Neutrophil (primary cell): Measurements from ENCODE around the gene ATG4C.
"Not testable (repeated sequence)": the region's sequence is repeated elsewhere in the genome, so short reads cannot be mapped to it uniquely, and the experiment has no call there.

ENCODE experiments used
- H3K27ac ChIP-seq: fragments of 200-600 bp; sonication (generic); 2 replicates; pipeline ENCODE4 v1.5.1; 2016; ENCODE audit warnings: mild to moderate bottlenecking, moderate library complexity
- H3K27me3 ChIP-seq: fragments of 200-600 bp; sonication (generic); 2 replicates; pipeline ENCODE4 v1.6.0; 2016; ENCODE audit warnings: mild to moderate bottlenecking
- H3K36me3 ChIP-seq: fragments of 200-600 bp; sonication (generic); 2 replicates; pipeline ENCODE4 v1.5.1; 2017
- H3K4me1 ChIP-seq, 2 experiments: fragments of 200-600 bp in 1 of 2; sonication (generic) in 1 of 2; 1 replicate in 1 of 2; 2 replicates in 1 of 2; pipeline versions ENCODE4 v1.5.1 to v1.6.1; 2013 to 2016; ENCODE audit warnings: low read depth in 1 of 2, low read length in 1 of 2, mild to moderate bottlenecking in 1 of 2, moderate library complexity in 1 of 2; ENCODE audit not compliant: control insufficient read depth in 1 of 2, insufficient read depth in 1 of 2
- H3K4me3 ChIP-seq, 2 experiments: fragments of 200-600 bp in 1 of 2; sonication (generic) in 1 of 2; 1 replicate in 1 of 2; 2 replicates in 1 of 2; pipeline ENCODE4 v1.5.1; 2013 to 2016; ENCODE audit warnings: low read depth in 1 of 2, low read length in 1 of 2, mild to moderate bottlenecking in 1 of 2, moderate library complexity in 1 of 2
- H3K9me3 ChIP-seq: fragments of 200-600 bp; sonication (generic); 2 replicates; pipeline ENCODE4 v1.5.1; 2016
- TF ChIP-seq, protein P1 (sequence below): fragments of 200-600 bp; sonication (generic); IDR thresholded peaks from 2 replicates; pipeline ENCODE4 v1.5.1; 2016; ENCODE audit warnings: antibody characterized with exemption

Gene ATG4C

DNA sequence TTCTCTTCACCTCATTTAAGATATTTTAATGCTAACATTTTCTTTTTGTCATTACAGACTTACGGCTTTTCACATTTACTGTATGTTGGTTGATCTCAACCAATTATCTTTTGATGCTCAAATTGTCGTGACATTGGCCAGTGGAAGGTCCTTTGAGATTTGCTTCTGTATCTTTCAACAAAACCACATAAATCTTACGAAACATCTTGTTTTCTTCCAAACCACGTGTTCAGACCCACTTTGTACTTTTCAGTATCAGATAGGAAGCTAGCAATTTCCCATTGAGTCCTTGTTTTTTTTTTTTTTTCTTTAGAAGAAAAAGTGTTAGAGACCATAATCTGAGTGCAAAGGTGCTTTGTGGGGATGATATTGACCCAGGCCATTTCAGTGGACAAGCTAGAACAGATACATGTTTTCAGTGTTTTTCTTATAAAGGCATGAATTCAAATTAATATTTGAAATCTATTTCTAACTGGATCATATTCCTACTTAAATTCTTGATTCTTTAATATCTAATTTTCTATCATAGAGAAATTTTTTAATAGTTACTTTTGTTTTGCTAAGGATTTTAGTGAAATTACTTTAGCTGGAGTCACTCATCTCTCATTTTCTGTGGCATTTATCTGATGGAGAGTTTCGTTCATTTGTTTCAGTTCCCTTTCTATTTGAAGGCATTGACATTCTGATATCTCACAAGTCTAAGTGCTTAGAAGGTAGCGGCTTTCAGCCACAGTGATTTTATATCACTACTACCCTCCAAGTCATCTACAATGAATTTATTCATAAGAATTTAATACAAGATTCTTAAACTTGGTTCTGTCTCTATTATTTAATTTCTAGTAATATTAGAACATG is 26.7 kb downstream of the ATG4C start:
- TF ChIP-seq, protein P1, sequence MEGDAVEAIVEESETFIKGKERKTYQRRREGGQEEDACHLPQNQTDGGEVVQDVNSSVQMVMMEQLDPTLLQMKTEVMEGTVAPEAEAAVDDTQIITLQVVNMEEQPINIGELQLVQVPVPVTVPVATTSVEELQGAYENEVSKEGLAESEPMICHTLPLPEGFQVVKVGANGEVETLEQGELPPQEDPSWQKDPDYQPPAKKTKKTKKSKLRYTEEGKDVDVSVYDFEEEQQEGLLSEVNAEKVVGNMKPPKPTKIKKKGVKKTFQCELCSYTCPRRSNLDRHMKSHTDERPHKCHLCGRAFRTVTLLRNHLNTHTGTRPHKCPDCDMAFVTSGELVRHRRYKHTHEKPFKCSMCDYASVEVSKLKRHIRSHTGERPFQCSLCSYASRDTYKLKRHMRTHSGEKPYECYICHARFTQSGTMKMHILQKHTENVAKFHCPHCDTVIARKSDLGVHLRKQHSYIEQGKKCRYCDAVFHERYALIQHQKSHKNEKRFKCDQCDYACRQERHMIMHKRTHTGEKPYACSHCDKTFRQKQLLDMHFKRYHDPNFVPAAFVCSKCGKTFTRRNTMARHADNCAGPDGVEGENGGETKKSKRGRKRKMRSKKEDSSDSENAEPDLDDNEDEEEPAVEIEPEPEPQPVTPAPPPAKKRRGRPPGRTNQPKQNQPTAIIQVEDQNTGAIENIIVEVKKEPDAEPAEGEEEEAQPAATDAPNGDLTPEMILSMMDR: no peak
- Histone ChIP-seq H3K27me3 (no peaks in the 10 kb centered on the region), H3K9me3 (no peaks in the 10 kb centered on the region), H3K27ac (no peak overlapping the region), H3K4me1 (no peaks in the 10 kb centered on the region), H3K36me3 (no peaks in the 10 kb centered on the region), H3K4me3 (no peak overlapping the region)

DNA sequence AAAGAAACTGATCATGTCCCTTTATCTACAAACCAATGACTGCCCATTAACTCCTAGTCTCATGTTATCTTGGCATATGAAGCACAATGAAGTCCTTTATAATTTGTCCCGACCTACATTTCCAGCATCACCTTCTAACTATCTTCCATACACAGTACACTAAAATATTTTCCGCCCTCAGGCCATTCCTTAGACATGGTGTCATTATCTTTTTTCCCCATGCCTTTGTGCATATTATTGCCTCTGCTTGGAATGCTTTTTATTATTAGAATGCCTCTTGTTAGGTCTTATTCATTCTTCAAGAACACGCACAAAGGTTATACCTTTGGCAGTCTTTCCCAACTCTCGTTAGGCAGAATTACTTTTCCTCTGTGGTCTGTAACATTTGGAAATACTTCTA is 39.6 kb downstream of the ATG4C start:
- H3K4me3 ChIP-seq: no peak overlapping the region
- no peaks in the 10 kb centered on the region for H3K9me3 ChIP-seq
- H3K4me1 ChIP-seq: no peaks in the 10 kb centered on the region
- TF ChIP-seq, protein P1: no peak
- no peaks in the 10 kb centered on the region for H3K27me3 ChIP-seq
- no peak overlapping the region for H3K27ac ChIP-seq
- H3K36me3 ChIP-seq: no peaks in the 10 kb centered on the region

DNA sequence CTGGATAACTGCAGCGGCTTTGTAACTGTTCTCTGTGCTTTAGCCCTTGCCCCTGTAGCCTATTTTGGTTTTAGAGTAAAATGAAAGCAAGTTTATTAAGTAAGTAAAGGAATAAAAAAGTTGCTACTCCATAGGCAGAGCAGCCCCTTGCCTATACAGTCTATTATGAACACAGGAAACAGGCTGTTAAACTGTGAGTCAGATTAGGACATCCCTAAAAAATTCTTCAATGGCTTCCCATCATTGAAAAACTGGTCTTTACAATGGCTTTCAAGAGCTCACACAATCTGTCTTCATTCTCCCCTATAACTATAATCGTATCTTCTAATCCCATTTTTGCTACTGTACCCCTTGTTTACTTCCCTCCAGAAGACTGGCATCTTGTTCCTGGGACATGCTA is 43.0 kb downstream of the ATG4C start:
- TF ChIP-seq, protein P1: no peak
- Histone ChIP-seq H3K4me1 (no peaks in the 10 kb centered on the region), H3K36me3 (no peaks in the 10 kb centered on the region), H3K4me3 (no peak overlapping the region), H3K27me3 (no peaks in the 10 kb centered on the region), H3K9me3 (no peaks in the 10 kb centered on the region), H3K27ac (no peak overlapping the region)

DNA sequence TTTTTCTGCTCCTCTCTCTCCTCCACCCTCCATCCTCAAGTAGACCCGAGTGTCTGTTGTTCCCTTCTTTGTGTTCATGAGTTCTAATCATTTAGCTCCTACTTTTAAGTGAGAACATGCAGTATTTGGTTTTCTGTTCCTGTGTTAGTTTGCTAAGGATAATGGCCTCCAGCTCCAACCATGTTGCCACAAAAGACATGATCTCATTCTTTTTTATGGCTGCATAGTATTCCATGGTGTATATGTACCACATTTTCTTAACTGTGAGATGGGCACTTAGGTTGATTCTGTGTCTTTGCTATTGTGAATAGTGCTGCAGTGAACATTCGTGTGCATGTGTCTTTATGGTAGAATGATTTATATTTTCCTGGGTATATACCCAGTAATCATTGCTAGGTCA is 43.9 kb downstream of the ATG4C start:
- not testable (repeated sequence) for H3K36me3 ChIP-seq, H3K27ac ChIP-seq, H3K4me1 ChIP-seq, H3K4me3 ChIP-seq, H3K27me3 ChIP-seq, H3K9me3 ChIP-seq

DNA sequence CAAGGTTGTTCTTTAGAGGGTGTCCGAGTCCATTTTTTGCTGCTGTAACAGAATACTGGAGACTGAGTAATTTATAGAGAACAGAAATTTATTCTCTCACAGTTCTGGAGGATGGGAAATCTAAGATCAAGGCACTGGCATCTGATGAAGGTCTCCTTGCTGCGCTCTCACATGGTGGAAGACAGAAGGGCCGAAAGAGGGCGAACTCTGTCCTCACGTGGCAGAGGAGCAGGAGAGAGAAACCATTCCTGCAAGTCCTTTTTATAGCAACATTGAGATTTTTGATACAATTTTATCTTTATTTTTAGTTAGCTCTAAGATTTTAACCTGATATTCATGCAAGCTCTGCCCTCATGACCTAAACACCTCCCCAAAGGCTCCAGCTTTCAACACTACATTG is 48.3 kb downstream of the ATG4C start:
- TF ChIP-seq, protein P1: no peak
- H3K27ac ChIP-seq: no peak overlapping the region
- no peaks in the 10 kb centered on the region for H3K9me3 ChIP-seq

DNA sequence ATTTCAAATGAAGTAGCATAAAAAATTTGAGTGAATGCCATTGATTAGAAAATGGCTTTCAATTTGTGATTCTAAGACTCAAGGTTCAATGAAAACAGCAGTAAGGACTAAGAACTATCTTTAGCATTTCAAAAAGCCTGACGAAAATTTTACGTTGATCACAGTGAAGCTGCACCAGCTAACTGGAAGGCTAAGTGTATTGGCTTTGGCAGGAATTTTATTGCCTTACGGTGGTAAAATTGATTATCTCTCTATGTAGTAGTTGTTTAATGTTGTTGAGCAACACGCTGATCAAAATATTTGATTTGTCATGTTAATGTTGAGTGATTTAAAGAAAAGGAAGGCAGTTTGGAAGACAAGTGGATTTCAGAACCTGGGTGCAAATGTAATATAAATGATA is 49.6 kb downstream of the ATG4C start:
- TF ChIP-seq, protein P1: no peak
- Histone ChIP-seq H3K4me1 (no peaks in the 10 kb centered on the region), H3K27ac (no peak overlapping the region), H3K4me3 (no peak overlapping the region), H3K36me3 (peaks cover 15% of the 10 kb centered on the region), H3K9me3 (no peaks in the 10 kb centered on the region), H3K27me3 (no peaks in the 10 kb centered on the region)

More for the DNA sequence above, 48.3 kb downstream of the ATG4C start:
- no peaks in the 10 kb centered on the region for H3K4me1 ChIP-seq
- no peak overlapping the region for H3K4me3 ChIP-seq
- peaks cover 15% of the 10 kb centered on the region for H3K36me3 ChIP-seq
- no peaks in the 10 kb centered on the region for H3K27me3 ChIP-seq
